GM10266 (cell line): ENCODE results near the gene HIRA.
A peak's percentile ranks its signal among the peaks of the same experiment; 100 is the strongest.
"Not testable (repeated sequence)": the region's sequence is repeated elsewhere in the genome, so short reads cannot be mapped to it uniquely, and the experiment has no call there.

Experiments
- DNase-seq: peaks from one replicate; pipeline ENCODE4 v3.0.0; 2012; ENCODE audit errors: extremely low spot score
- TF ChIP-seq, protein P1 (sequence below): IDR thresholded peaks from 2 replicates; pipeline ENCODE4 v1.5.1; 2012; ENCODE audit warnings: mild to moderate bottlenecking, low read depth; ENCODE audit not compliant: control insufficient read depth, insufficient read depth; ENCODE audit errors: missing control alignments

Gene HIRA

DNA sequence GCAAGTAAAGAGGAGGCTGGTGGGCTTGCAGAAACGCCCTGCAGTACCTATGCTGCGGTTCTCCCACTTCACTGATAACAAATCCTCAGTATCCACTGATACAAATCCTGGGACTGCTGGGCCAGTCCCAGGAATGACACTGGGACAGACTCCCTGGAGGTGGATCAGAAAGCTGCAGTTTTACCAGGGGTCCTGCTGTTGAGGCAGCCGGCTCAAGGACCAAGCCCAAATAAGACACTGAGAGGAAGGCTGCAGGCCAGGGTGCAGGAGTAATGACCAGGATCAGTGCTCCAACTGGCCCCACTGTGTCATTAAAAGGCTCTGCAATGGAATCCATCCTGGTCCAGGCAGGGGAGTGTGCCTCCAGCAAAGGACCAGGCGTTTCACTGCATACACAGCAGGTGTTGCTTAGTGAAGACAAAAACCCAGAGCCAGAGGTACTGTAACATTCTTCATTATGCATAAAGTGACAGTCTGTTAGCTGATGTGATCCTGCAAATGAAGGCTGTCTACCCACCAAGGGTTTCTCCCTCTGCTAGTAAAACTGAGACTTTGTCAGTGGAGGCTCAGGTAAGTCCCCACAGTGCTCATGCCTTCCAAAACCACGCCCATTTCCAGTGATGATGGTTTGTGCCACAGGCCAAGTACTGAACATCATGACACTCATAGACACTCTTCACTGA lies 17.3 kb upstream of the HIRA start:
- TF ChIP-seq, protein P1, sequence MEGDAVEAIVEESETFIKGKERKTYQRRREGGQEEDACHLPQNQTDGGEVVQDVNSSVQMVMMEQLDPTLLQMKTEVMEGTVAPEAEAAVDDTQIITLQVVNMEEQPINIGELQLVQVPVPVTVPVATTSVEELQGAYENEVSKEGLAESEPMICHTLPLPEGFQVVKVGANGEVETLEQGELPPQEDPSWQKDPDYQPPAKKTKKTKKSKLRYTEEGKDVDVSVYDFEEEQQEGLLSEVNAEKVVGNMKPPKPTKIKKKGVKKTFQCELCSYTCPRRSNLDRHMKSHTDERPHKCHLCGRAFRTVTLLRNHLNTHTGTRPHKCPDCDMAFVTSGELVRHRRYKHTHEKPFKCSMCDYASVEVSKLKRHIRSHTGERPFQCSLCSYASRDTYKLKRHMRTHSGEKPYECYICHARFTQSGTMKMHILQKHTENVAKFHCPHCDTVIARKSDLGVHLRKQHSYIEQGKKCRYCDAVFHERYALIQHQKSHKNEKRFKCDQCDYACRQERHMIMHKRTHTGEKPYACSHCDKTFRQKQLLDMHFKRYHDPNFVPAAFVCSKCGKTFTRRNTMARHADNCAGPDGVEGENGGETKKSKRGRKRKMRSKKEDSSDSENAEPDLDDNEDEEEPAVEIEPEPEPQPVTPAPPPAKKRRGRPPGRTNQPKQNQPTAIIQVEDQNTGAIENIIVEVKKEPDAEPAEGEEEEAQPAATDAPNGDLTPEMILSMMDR = no peak
- peak; percentile 57 for DNase-seq

GRCh38 chr22:19448076-19448607 lies 16.6 kb upstream of the HIRA start:
- TF ChIP-seq, protein P1 = no peak
- DNase-seq = peak; percentile 79

- DNase-seq = peak; percentile 98
- TF ChIP-seq, protein P1 = no peak
Measured at GRCh38 chr22:19447330-19448075, 16.0 kb upstream of the HIRA start, which contains the start of gene C22orf39. Gene C22orf39, minus strand, starts transcription at chr22:19447711. Its CDS starts 23 bp downstream, at chr22:19447688.

GRCh38 chr22:19446603-19447329 lies 15.2 kb upstream of the HIRA start:
- no peak for DNase-seq
- TF ChIP-seq, protein P1 = no peak

DNA sequence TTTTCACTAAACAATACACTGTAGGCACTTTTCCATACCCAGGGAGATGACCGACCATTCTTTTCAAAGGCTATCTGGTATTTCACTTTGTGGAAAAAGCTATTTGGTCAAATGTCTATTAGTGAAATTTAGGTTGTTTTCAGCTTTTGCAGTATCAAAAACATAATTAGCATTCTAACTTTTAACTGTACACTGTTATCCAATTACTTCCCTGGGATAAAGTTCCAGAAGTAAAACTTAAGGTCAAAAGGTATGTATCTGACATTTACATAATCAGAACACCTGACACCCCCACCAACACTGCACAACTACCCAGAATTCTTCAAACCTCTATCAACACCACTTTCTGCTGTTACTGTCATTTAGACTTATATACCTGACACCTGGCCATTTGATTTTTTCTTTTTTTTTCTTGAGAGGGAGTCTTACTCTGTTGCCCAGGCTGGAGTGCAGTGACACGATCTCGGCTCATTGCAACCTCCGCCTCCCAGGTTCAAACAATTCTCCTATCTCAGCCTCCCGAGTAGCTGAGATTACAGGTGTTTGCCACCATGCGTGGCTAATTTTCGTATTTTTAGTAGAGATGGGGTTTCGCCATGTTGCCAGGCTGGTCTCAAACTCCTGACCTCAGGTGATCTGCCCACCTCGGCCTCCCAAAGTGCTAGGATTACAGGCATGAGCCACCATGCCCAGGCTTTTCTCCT lies 13.9 kb upstream of the HIRA start:
- DNase-seq = not testable (repeated sequence)

- TF ChIP-seq, protein P1 = no peak
- no peak for DNase-seq
Measured at GRCh38 chr22:19443544-19444211, 12.1 kb upstream of the HIRA start.
